ENCODE data around the gene MTHFR.

The MTHFR gene

DNA sequence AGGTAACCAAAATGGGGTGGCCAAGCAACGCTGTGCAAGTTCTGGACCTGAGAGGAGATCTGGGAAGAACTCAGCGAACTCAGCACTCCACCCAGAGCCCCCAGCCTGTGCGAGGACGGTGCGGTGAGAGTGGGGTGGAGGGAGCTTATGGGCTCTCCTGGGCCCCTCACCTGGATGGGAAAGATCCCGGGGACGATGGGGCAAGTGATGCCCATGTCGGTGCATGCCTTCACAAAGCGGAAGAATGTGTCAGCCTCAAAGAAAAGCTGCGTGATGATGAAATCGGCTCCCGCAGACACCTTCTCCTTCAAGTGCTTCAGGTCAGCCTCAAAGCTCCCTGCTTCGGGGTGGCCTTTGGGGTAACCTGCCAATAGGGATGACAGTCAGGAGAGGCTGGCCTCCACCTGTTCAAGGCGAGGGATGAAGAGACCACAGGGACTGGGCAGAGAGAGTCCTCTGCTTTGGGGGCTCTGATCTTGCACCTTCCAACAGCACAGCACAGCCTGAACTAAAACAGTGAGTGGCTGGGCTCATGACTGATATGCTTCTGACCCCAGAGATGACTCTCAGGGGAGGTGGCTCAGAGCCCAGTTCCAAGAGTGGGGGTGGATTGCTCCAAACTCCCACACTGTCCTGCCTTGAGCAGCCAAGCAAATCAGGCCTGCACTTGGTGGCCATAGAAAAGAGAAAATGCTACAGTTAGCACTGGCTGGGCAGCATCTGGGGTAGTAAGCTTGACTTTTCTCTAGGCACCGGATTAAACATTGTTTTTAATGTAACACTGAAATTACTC lies 9.5 kb downstream of the MTHFR start:
- DNase-seq (ENCODE audit: low spot score), result no peak

DNA sequence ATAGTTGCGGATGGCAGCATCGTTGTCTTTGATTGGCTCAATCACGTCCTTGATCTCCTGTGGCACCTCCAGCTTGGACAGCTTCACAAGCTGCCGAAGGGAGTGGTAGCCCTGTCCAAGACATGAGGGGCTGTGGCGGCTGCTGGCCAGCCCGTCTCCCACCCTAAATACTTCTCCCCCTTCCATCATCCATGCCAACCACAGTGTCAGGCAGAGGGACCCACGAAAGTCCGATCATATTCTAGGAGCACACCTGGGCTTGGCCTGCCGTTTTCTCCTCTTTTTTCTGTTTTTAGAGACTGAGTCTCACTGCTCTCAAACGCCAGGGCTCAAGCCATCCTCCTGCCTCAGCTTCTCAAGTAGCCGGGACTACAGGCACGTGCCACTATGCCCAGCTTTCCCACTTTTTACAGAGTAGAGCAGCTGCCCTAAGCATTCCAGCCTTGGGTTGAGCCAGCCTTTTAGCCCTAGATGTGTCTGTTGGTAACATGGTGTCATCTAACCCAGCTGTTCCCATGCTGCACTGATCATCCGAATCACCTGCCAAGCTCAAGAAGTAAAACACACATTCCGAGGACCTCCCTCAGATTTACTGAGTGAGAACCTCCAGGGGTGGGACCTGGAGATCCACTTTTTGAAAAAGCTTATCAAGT lies 10.4 kb downstream of the MTHFR start:
- no peak for DNase-seq (ENCODE audit: low spot score)

DNA sequence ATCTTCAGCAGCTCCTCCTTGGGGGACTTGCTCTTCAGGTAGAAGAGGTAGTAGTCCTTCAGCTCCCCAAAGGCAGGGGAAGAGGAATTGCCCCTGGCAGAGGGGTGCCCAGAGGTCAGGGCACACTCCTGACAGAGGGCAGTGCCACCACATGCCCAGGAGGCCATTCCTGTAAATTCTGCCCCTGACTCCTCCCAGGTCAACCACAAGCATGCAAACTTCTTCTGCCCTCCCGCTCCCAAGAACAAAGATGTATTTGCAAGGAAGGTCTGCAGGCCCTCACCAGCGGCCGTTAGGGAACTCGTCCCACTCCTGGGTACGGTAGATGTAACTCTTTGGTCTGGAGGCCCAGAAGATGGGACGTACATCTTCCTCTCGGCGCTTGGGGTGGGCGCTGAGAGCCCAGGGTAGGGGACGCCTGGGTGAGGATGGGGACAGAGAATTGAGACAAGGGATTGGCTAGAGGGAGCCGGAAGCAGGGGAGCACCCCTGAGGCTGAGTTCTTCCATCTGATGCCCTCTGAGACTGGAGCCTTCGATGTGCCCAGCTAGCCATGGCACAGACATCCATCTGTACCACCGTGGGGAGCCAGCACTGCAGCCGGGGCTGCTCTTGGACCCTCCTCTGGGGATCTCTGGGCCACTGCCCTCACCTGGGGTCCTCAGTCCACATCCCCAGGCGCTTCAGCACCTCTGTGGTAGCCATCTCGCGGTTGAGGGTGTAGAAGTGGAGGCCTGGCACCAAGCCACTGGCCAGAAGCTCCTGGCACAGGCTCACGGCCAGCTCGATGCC lies 11.1 kb downstream of the MTHFR start:
- no peak for DNase-seq (ENCODE audit: low spot score)

DNA sequence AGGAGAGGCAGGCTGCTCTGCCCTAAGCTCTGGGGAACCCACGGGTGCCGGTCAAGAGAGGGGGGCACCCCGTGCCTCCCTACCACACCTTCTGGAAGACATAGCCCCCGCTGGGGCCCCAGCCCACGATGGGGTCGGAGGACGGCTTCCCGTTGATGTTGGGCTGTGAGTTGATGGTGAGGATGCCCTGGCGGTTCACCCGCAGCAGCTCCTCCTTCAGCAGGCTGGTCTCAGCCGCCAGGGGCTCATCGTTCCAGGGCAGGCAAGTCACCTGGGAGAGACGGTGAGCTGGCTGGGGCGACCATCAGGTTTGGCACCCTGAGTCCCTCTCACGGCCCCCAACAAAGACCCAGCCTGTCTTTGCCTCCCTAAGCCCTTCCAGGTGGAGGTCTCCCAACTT lies 11.9 kb downstream of the MTHFR start:
- no peak for DNase-seq (ENCODE audit: low spot score)

DNA sequence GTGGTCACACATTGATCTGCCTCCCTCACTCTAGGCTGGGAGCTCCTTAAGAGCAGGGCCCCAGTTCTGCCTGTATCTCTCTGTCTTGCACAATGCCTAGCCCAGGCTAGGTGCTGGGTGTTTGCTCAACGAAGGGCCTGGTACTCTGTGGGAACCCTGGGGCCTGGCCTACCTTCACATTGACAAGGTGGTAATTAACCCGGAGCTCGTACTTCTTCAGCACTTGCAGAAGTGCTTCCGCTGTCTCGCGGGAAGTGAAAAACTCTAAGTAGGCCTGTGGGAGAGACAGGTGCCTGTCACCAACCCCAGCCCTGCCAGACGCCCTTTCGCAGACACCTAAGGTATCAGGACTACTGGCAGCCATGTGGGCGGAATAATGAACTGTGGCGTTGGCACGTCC lies 13.7 kb downstream of the MTHFR start:
- no peak for DNase-seq (ENCODE audit: low spot score)

DNA sequence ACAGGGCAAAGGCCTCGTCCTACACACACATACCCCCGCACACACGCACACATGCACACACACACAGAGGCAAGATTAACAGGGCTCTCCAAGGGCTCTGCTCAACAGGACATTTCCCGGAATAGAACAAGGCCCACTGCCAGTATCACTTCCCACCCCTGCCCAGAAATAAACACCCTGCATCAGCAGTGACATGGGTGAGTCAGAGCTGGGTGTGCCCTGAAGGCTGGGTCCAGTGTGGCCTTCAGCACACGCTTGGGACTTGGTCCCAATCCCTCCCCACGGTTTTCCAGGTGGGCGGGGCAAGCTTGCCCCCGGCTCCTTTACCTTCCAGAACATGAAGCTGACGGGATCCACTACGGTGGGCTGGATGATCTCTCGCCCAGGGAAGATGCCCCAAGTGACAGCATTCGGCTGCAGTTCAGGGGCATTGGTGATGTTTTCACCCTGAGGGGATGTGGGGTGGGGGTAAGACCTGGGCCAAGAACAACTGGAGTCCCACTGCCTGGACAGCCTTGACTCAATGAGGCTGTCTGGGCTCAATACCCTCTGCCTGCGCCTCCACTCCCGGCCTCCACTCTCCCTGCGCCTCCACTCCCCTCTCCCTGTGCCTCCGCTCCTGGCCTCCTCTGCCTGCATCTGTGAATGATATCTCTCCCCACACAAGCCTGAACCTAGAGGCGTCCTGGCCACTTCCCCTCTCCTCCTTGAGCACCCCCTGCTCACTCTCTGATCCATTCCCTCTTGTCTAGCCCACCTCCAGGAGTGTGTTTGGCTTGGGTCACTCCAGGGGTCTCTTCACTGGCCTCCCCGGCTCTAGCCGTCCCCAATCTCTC lies 14.7 kb downstream of the MTHFR start:
- peak; percentile 52 for DNase-seq (ENCODE audit: low spot score)

DNA sequence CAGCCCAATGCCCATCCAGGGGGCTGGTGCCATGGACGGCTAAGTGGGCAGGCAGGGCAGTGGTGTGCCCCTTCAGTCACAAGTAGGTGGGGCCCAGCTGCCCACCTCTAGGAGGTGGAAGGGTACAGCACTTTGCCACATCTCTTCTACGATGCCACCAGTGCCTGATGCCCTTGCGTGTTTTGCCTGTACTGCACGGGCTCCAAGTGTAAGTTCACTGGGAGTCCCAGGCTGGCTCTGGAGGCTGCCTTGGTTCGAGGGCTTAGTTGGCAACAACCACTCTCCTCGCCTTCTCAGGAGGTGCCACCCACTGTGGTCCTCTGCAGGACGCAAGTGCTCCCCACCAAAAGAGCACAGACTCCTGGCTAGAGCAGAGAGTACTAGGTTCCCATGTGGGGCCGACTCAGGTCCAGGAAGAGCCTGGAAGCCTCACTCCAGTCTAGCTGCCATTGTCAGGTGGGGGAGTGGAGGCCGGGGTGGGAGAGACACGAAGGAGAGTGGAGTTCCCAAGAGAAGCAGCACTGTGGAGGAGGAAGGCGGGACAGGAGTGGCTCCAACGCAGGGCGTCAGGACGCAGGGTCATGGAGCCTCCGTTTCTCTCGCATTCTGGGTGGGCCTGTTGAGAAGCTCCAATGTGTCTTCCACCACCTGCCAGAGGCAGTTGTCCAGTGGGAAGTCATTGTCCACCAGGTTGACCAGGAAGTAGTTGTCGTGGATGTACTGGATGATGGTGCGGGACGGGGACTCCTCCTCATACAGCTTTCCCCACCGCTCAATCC lies 15.5 kb downstream of the MTHFR start:
- no peak for DNase-seq (ENCODE audit: low spot score)

DNA sequence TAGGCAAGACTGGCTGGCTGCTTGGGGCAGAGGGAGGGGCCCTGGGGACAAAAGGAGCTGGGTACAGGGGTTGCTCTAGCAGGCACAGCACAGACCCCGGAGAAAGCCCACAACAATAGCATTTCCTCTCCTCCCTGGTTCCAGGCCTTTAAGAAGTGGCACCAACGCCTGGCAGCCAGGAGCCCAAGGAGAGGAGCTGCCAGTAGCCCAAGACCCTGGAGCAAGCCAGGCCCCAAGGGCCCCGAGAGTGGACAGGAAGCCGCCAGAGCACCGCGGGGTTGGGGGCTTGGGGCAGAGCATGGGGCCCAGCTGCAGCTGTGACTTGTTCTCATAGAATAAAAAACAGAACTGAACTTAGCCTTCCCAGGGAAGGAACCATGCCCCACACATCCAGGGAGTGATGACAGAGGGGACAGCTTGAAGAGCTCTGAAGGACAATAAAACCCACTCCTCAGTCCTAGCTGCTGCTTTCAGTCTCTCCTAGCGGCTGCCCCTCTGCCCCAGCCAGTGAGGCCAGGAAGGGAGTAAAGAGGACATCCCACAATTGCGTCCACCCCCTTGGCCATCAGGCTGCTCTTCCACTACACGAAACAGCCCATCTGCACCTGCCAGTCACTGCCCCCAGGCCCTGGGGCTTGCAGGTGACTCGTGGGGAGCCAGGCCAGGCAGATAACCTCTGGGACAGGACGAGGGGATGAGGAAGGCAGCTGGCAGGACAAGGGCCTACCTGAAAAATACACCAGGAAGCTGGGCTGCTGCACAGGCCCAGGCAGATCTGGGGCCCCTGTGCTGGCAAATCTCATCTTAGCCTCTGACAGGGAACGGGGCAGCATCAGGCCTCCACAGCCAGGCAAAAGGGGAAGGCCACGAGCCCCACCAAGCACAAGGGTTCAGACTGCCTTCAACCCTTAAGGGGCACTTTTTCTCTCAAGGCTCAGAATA lies 16.4 kb downstream of the MTHFR start:
- no peak for DNase-seq (ENCODE audit: low spot score)

DNA sequence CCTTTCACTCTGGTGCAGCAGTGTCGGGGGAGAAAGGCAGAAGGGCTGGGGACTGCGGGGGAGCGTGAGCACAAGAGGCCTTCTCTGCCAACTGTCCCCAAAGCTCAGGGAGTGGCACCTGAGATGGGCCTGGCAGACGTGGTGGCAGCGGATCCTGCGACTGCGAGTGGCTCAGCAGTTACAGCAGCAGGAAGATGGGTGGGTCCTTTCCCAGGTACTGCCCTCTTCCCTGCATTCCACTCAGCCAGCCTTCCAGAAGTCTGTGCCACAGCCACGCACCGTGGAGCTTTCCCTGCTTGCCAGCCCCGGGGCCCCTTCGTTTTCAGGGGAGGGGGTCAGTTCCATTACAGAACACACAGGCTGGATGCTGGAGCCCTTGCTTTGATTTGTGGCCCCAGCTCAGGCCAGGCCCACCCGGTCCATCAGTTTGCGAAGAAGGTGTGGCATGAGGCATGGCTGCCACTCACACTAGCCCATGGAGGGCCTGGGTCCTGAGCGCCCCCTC lies 17.2 kb downstream of the MTHFR start:
- no peak for DNase-seq (ENCODE audit: low spot score)

DNA sequence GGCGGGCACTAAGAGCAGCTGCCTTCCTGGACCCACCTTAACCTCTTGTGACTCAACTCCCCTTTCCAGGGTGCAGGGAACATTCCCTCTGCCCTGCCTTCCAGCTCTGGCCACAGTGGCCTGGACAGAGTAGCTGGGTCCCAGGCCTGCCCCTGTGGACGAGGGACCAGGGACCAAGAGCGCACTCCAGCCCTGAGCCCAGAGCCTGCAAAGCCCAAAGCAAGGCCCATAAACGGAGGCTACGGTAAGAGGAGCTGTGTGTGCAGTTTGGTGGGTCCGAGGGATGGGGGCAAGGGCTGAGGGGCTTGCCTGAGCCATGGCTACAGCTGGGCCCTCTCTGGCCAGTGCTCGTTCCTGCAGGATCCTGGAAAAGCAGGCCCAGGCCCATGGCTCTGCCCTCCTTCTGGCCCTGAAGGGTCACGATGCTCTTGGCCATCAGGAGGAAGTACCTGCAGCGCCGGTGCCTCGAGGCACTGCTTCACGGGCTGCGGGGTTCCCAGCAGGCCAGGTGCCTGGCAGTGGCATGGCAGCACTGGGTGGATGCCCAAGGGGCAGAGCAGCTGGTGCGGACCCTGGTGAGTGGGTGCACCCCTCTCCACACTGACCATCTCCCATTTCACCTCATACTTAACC lies 17.8 kb downstream of the MTHFR start:
- no peak for DNase-seq (ENCODE audit: low spot score)

DNA sequence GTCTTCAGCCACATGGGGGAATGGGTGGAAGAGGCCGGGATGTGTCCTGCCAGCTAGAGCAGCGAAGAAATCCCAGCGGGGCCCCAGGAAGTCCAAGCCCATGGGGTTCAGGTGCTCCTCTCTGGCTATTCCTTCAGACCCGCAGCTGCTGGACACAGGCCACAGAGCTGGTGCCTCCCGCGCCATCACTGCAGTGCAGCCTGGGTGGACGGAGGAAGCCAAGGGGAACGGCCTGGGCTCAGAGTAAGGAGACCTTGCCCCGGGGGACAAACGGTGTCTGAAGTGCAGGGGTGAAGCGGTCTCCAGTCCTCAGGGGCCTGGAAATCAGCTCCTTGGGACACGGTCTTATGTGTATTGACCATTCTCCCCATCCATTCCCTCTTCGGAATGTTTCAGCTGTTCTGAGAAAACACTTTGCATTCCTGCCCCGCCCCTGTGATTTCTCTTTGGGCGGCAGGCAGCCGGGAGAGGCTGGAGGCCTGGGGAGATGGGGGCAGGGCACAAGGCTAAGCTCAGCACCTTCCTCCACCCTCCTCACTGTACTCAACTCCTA lies 18.4 kb downstream of the MTHFR start:
- no peak for DNase-seq (ENCODE audit: low spot score)

DNA sequence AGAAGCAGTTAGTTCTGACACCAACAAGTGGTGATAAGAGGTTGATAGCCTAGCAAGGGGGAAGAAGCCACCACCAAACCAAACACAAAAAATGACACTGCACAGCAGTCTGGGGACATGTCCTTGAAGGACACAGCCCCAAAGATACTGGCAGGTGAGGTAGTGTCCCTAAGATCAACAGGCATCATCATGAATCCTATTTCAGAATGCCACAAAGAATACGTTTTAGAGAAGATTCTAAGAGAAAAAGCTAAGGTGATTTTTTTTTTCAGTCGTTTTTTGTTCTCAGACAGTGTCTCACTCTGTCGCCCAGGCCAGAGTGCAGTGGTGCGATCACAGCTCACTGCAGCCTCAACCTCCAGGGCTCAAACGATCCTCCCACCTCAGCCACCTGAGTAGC lies 19.6 kb downstream of the MTHFR start:
- no peak for DNase-seq (ENCODE audit: low spot score)

DNA sequence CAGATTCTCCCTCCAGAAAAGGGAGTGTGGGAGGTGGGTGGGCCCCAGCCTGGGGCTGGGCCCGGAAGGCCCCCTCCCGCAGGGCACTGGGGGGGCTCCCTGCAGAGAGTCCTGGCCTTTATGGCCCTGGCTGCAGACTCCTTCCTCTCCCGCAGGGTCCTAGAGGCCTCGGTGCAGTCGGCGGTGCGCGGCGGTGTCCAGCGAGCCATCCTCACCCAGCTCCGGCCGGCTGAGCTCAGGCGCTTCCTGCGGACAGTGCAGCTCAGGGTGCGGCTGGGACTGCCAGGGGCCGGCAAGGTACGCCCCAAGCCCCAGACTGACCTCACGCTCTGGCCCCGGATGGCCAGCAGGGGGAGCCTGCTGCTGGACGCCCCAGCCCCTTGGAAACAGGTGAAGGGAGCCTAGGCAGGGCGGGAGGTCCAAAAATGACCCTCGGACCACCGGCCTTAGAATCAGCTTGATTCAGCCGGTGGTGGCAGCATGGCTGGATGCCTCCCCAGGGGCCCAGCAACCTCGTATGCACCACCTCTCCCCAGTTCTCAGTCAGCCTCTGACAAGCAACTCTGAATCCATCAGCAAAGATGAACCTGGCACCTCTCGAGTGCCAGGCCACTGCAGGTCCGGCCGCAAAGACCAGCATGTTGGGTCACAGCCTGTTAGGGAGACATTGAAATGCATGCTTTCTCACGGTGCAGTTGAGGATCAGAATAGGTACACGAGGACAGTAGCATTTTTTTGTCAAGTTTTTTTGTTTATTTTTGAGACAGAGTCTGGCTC lies 20.6 kb downstream of the MTHFR start:
- peak; percentile 33 for DNase-seq (ENCODE audit: low spot score)

DNA sequence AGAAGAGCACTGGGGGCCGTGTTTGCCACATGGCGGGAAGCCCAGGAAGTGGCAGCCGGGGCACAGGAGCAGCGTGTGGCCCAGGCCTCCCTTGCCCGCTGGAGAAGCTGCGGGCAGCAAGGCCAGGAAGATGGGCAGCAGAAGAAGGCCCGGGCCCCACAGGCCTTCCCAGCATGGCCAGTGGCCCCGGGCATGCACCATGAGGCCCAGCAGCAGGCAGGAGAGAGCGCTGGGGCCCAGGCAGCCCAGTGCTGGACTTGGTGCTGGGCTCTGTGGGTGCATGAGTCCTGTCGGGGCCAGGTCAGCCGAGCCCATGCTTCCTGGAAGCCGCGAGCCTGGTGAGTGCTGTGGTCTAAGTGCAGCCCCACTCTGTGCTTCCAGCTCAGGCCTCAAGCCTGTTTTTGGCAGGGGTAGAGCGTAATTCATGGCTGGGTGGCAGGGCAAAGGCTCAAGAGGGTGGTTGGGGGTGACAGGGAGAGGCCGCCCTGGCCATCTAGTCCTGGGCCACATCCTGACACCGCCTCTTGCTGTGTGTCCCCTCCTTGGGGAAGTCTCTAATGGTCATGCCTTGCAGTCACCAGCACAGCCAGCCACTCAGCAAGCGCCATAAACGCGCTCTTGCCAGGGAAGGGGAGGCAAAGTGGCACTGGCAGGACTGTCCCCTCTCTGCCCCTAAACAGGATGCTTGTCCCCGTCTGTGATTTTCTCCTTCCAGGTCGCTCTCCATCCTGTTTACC lies 21.3 kb downstream of the MTHFR start:
- DNase-seq (ENCODE audit: low spot score), result no peak

DNA sequence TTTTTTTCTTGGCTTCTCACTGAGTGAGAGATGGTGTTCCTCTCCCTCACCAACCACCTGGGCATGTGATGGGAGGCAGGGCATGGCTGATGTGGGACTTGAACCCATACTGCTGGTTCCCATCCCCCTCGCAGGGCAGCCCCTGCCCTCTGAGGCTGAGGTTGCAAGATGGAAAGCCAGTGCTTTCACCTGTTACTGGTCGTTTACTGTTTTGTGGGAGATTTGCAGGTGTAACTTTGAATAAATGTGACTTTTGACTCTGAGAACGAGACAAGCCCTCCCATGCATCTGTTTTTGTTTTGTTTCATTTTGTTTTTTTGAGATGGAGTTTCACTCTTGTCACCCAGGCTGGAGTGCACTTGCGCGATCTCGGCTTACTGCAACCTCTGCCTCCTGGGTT lies 22.2 kb downstream of the MTHFR start:
- no peak for DNase-seq (ENCODE audit: low spot score)

DNA sequence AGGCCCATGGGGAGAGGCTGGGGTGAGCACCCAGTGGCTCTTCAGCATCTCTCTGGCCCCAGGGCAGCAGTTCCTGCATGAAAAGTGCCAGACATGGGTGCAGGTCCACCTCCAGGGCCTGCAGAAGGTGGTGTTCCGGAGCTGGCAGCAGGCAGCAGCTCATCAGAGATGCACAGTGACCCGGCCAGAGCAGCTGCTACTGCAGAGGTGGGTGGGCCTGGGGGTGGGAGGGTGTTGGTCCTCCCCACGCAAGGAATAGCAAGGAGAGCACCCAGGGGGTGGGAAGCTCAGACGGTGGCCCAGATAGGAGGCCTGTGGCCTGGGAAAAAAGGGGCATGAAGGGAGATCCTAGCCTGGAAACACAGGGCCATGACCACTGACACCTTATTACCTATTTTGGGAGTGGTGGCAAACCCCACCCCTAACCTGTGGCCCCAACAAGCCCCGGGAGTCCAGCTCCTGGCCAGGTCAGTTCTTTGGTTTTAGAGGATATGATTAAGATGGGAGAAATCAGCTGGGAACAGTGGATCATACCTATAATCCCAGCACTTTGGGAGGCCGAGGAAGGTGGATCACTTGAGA lies 23.5 kb downstream of the MTHFR start:
- no peak for DNase-seq (ENCODE audit: low spot score)

DNA sequence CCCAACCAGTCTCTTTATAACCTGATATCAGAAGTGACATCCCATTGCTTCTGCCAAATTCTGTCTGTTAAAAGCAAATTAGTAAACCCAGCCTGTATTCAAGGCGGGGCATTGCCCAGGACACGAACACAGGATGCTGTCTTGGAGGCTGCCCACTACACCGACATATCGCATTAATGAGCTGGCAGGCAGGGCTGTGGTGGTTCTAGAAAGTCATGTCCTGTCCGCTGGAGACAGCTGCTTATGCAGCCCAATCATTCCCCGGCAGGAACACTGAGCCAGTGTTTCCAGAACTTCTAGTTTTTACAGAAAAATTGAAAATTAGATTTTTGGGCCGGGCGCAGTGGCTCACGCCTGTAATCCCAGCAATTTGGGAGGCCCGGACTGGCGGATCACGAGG lies 24.5 kb downstream of the MTHFR start:
- DNase-seq (ENCODE audit: low spot score), result peak; percentile 22
